ENCODE data around the gene ACSL4.
"Not testable (repeated sequence)": the region's sequence is repeated elsewhere in the genome, so short reads cannot be mapped to it uniquely, and the experiment has no call there.

ACSL4 gene

DNA sequence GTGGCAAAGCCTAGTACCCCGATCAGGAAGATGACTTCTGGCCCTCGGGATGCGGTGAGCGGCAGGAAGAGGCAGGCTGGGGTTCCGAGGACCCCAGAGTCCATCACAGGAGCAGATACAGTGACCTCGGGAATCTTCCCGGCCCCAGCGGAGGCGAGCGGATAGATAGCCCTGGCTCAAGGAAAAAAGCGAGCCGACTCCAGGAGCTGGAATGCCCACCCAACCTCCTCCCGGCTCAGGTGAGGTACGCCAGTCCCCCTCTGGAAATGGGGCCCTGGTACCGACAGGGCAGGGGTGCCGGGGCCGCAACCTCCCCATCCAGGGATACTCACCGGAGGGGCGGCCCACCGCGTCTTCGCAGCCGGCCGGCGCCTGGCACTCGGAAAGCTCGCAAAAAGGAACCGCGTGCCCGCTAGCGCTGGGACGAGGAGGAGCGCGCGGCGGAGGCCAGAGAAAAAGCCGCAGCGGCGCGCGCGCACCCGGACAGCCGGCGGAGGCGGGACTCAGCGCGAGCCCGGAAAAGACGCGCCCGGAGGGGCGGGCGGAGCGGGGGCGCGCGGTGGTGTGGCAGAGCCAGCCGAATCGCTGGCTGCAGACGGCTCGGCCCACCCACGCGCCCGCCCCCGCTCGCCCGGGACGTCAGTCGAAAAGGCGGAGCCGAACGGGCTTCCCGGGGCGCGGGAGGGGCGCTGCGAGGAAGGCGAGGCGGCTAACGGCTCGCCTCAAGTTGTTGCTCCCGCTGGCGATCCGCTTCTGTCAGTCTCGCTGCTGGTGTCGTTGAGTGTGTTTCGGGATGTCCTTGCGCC, at the start of gene ACSL4:
TSS of gene ACSL4 (minus strand) at position 451 of the 806 bp plus-strand sequence. CDS start 49,894 bp downstream, outside the sequence.
- peak; percentile 85 for DNase-seq (ENCODE audit: low spot score)

DNA sequence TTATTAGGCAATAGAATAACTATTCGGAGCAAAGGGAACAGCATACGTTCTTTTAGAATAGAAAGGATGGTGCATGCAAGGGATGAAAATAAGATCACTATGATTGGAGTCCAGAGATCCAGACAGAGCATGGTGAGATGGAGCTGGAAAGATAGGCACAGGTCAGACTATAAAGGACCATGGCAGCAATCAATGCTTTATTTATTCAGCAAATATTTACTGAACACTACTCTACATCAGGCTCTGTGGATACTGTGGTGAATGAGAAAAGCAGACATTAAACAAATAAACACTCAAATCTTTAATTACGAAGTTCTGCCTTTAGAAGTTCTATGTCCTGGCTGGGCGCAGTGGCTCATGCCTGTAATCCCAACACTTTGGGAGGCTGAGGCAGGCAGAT, 44.7 kb upstream of the ACSL4 start:
- DNase-seq (ENCODE audit: low spot score): no peak

DNA sequence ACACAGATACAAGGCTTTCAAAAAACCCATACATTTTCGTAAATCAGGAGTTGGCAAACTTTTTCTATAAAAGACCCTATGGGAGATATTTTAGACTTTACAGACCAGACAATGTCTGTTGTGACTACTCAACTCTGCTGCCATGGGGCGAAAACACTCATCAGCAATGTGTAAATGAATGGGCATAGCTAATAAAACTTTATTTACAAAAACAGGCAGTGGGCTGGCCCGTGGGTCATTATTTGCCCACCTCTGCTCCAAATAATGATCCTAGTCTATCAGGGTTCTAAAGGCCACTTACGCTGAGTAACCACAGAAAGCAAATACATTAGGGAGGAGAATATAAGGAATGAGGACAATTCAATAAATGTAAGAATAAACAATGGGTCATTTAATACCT, 43.9 kb upstream of the ACSL4 start:
- no peak for DNase-seq (ENCODE audit: low spot score)

DNA sequence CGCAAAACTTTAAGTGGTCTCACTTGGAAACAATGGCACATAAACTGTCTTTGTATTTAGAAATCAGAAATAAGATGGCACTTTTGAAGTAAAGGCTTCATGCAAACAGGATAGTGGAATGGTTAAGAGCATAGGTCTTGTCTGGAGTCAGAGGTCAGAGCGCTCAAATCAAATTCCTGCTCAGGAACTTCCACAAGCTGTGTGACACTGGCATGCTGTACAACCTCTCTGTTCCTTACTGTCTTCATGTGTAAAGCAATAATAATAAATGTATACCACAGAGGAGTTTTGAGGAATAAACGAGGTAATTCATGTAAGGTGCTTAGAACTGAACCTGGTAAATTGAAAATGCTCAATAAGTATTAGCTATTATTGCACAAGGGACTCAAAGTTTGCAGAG, 43.4 kb upstream of the ACSL4 start:
- DNase-seq (ENCODE audit: low spot score): no peak

DNA sequence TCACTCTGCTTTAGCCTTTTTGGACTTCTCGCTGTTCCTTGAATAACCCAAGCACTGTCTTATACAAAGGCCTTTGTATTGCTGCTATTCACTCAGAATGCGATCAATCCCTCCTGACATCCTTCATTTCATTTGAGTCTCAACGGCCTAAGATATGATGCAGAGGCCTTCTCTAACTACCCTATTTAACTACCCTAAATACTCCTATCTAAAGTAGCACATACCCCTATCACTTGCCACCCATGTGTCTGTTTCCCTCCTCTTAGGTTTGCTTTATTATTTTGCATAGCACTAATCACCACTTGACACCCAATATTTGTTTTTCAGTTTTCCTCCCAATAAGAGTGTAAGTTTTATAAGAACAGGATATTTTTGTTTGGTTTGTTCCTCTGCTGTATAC, 42.3 kb upstream of the ACSL4 start:
- DNase-seq (ENCODE audit: low spot score): no peak

DNA sequence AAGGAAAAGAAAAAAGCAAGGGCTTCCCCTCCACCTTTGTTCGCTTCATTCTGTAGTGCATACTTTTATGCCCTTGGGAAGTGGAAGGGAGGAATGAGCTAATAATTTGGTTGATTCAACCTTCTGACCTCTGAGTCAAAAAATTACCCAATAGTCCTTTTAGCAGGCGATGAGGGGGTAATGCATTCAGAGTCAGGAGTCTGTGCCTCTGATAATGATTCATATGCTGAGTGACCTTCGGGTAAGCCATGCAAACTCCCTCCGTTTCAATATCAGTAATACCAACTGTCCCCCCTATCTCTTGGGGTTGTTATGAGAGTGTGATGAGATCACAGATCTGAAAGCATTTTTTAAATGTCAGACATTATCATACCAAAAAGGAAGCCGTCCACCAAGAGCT, 41.6 kb upstream of the ACSL4 start:
- DNase-seq (ENCODE audit: low spot score): peak; percentile 70

DNA sequence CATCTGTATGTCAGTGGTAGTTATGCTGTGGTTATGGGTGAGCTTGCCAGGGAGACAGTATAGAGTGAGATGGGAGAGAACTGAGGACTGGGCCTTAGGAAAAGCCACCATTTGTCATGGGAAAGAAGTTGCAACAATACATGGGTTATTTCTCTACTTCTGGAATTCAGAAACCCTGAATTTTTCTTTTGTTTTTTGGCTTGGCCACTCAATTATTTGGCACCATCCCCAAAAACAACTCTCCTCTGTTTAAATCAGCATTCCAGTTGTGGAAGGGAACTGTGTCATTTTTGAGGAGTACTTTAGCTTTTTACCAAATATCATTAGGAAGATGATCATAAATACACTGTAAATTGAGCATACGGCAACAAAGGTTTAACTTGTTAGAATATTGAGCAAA, 41.1 kb upstream of the ACSL4 start:
- DNase-seq (ENCODE audit: low spot score): no peak

DNA sequence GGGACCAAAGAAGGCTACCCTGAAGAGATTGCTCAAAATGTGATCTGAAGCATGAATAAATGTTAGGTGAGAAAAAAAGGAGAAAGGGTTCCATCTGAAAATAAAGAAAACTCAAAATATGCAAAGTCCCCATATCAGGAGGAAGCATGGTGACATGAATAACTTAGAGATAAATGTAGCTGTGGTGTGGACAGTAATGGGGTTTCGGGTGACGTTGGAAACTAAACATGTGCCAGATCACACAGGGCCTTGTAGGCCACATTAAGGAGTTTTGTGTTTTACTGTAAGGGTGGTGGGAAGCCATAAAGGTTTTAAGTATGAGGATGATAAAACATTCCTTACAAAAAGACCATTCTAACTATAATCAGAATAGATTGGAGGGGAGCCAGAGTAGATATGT, 40.3 kb upstream of the ACSL4 start:
- no peak for DNase-seq (ENCODE audit: low spot score)

DNA sequence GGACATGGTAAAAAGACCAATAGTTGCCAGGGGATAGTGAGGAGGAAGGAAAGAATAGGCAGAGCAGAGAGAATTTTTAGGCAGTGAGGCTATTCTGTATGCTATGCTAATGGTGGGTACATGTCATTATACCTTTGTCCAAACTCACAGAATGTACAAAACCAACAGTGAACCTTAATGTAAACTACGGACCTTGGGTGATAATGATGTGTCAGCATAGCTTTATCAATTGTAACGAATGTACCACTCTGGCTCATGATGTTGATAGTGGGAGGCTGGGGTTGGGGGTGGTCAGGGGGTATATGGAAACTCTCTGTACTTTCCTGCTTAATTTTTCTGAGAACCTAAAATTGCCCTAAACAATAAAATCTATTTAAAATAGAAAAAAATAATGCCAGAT, 37.7 kb upstream of the ACSL4 start:
- DNase-seq (ENCODE audit: low spot score): no peak

DNA sequence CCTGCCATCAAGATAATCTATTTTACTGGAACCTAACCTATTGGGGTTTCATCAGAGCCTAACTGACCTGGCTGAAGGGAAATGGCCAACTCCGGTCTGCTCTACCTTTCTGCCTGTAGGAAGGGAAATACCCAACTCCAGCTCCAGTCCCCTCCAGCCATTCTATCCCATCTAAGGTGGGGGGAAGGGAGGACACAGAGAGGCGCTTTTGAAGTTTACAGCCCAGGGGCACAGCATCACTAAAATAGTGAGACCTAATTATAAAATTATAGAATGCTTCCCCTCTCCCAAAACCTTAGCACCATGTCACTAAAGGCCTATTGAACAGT, 27.8 kb upstream of the ACSL4 start:
- no peak for DNase-seq (ENCODE audit: low spot score)

DNA sequence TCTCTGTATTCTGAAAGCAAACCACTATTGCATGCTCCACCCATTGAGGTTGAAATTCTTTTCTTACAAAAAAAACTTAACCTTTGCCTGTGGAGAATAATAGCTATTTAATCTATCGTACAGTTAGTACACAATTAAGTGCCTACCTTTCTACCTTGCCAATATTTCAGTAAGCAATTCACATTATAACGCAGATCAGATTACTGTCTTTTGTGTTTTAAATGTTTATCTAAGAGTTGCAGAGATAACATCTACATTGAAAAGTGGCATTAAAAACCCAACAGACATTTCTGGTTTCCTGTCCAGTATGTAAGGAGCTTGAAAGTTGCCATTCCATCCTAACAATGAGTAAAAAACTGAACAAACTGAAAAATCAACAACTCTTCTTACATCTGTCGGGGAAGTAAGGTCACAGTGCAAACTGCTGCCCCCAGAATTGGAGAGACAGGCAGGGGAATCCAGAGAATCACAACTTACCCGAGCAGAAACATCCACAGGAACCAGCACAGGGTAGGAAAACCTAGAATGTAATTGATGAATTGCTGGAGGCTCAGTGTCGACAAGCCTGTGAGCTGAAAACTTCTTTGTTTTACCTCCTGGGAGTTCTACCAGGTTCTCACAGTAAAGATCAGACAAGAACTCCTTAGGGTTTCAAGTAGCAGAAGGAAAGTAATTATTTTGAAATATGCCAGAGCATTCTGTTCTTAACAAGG, 27.3 kb upstream of the ACSL4 start:
- no peak for DNase-seq (ENCODE audit: low spot score)

DNA sequence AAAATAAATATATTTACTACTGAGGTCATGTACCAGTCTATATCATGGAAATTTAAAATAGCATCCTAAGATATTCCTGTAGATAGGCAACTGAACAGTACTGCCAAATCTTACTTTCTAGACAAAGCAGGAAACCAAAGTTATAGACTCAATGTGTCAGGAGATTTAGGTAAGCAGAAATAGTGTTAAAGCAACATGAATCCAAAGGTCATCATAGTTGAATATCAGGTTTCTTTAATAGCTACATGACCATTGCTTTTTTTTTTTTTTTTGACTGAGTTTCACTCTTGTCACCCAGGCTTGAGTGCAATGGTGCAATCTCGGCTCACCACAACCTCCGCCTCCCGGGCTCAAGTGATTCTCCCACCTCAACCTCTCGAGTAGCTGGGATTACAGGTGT, 20.2 kb upstream of the ACSL4 start:
- DNase-seq (ENCODE audit: low spot score): no peak

DNA sequence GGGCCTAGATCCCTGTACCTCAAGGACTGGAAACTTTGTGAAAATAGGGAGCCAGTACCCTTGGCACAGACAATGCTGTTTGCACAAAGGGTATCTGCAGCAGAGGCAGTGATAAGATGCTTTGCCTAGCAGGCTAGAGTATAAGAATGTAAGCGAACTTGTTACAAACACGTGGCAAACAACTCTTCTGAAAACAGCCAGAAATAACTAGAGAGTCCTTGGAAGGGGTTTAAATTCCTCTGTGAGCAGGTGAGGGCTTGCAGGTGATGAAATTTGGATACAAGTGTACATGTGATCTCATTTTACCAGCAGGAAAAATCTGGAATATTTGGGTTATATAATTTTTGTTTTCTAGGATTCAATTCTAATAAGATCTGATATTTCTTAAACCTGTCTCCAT, 18.6 kb upstream of the ACSL4 start:
- DNase-seq (ENCODE audit: low spot score): no peak

DNA sequence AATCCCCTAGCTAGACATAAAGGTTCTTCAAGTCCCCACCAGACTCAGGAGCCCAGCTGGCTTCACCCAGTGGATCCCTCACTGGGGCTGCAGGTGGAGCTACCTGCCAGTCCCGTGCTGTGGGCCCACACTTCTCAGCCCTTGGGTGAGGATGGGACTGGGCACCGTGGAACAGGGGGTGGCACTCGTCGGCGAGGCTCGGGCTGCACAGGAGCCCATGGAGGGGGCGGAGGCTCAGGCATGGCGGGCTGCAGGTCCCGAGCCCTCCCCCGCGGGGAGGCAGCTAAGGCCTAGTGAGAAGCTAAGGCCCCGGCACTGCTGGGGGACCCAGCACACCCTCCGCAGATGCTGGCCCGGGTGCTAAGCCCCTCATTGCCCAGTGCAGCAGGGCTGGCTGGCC, 16.1 kb upstream of the ACSL4 start:
- no peak for DNase-seq (ENCODE audit: low spot score)

DNA sequence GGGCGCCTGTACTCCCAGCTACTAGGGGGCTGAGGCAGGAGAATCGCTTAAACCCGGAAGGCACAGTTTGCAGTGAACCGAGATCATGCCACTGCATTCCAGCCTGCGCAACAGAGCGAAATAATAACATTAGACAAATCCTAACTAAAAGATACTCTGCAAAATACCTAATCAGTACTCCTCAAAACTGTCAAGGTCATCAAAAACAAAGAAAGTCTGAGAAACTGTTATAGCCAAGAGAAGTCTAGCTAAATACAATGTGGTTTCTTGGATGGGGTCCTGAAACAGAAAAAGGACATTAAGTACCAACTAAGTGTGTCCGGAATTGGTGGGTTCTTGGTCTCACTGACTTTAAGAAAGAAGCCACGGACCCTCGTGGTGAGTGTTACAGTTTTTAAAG, 14.6 kb upstream of the ACSL4 start:
- no peak for DNase-seq (ENCODE audit: low spot score)

DNA sequence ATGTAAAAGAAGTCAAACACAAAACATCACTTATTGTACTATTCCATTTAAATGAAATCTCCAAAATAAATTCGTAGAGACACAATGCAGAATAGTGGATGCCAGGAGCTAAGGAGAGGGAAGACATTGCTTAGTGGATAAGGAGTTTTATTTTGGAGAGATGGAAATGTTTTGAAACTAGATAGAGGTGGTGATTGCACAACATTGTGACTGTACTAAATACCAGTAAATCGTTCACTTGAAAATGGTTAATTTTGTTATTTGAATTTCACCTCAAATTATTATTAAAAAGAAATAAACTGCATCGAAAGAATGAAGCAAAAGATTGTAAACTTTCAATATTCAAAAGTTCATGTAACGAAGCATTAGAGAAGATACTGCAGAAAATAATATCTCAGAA, 9.7 kb upstream of the ACSL4 start:
- DNase-seq (ENCODE audit: low spot score): no peak

DNA sequence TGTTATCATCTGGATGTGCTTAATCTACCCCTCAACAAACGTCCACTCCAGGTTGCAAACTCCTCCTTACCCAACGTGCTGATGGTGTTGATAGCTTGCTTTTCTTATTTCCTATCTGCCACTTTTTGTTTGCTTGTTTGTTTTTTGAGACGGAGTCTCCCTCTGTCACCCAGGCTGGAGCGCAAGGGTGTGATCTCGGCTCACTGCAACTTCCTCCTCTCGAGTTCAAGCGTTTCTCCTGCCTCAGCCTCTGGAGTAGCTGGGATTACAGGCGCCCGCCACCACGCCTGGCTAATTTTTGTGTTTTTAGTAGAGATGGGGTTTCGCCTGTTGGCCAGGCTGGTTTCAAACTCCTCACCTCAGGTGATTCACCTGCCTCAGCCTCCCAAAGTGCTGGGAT, 7.8 kb upstream of the ACSL4 start:
- not testable (repeated sequence) for DNase-seq (ENCODE audit: low spot score)

DNA sequence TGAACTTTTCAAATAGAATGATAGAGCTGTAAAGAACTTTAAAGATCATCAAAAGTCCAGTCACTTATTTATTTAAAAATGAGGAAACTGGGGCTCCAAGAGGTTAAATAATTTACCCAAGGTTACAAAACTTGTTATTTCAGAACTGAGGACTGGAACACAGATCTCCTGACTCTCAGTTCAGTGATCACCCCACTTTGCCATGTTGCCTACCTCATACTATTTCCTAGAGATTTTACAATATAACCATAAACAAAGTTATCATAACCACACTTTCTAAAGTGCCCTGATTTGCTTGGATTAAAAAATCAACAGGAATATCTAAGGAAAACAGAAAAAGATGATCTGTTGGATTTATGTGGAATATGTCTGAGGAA, 7.4 kb upstream of the ACSL4 start:
- DNase-seq (ENCODE audit: low spot score): no peak

DNA sequence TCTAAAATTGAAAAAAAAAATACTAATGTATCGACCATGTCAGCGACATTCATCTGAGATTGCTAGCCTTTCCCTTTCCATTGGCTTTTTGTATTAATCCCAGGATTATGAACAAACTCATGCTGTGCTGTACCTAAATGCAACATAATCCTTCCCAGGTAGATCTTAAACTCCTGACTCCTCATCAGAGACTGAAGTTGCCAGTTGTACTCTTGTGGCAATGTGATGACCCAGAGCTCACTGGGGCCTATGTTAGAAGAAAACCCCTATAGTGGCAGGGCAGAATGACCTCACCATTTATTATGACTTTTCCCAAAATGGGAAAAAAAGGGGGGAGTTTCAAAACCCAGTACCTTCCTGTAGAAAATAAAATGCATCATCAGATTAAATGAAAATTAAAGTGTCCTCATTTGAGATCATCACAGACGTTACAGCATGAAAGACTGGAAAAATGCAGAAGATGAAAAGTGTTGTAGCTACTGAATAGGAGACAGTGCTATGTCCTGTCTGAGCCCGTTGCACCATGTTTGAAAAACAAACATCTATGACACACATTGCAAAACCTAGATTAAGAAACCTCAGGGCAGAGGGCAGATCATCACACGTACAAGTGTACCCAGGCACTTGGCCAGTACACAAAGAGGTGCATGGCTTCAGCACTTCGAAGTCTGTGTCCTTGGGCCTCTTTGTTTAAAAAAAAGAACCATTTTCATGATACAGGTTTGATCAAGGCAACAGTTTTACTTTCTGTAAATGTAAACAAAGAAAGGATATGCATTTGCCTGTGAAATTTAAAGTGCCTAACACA, 6.8 kb upstream of the ACSL4 start:
- no peak for DNase-seq (ENCODE audit: low spot score)

DNA sequence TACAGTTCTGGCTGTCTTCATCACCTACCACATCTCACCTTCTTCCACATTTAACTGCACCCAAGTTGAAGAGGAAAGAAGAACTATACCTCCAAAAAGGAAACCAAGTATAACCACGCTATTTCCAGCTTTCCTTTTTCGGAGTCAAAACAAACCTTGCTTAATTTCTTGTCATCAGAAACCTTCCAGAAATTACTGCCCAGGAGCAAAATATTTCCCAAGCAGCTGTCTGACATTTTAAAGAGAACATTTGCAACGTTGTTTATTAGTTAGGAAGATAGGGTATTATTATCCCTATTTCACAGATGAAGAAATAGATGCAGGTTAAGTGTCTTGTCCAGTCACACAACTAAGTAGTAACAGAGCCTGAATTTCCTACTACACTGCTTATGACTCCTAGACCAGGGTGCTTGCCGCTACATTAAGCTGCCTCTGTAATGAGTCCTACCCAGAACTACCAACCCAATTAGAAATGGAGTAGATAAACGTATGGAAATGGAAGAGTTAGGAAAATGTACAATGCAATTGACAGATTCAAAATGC, 2.2 kb upstream of the ACSL4 start:
- no peak for DNase-seq (ENCODE audit: low spot score)

DNA sequence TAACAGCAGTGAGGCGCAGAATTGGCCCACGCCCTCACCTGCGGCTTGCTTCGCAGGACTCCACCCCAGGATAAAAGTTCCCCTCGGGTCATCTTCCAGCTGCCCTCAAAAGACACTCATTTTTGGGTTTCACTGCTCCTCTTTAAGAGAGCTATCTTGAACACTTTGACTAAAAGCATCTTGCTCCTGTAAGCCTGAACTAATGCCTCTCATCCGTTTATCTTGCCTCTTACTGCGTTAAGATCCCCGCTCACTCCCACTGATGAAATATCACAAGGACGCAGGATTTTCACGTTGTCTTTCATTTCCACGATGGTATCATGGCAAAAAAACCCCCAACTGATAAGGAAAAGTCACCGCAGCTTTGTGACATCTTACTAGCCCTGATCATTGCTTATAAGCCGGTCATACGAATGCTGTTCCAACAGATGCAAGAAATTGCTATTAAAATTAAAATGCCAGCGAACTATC, 591 bp upstream of the ACSL4 start:
- no peak for DNase-seq (ENCODE audit: low spot score)

DNA sequence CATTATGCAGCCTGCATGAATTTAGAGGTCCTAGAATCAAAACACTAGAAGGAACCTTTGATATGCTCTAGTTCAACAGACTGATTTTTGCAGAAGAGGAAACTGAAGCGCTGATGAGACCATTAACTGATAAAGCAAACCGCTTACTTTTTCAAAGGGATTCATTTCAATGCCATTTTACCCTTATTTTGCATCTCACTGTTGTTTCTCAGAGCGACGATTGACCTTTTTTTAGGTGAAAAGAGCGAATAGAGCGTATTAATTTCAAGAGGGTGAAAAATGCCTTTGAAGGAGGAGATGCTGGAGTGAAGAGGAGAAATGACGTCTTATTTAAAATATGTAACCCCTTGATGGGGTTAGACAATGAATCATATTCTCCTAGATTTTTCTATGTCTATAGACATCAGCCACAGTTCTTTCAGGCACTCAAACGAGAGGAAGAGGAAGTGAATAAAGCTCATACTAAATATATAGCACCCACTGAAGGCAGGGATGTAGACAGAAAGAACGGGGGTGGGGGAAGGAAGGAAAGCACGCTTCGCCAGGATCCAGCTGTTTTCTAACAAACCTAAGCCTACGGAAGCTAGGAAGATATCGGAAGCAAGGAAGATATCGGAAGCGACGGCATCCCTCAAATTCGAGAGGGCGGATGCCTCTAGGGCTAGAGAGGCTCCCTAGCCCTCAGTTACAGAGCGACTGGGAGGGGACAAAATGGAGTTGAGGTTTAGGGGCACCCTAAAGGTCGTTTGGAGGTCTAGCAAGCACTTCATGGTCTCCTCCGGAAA, 848 bp downstream of the ACSL4 start:
- DNase-seq (ENCODE audit: low spot score): peak; percentile 72
